SKM-1 treated with dmso at 0.1 percent for 144 hours (cell line): Measurements from ENCODE around the gene GNB2.

ENCODE experiments used
- DNase-seq: peaks from one replicate; lab custom pipeline; 2025; ENCODE audit not compliant: unreplicated experiment; lab: John Stamatoyannopoulos, UW

GNB2 gene

DNA sequence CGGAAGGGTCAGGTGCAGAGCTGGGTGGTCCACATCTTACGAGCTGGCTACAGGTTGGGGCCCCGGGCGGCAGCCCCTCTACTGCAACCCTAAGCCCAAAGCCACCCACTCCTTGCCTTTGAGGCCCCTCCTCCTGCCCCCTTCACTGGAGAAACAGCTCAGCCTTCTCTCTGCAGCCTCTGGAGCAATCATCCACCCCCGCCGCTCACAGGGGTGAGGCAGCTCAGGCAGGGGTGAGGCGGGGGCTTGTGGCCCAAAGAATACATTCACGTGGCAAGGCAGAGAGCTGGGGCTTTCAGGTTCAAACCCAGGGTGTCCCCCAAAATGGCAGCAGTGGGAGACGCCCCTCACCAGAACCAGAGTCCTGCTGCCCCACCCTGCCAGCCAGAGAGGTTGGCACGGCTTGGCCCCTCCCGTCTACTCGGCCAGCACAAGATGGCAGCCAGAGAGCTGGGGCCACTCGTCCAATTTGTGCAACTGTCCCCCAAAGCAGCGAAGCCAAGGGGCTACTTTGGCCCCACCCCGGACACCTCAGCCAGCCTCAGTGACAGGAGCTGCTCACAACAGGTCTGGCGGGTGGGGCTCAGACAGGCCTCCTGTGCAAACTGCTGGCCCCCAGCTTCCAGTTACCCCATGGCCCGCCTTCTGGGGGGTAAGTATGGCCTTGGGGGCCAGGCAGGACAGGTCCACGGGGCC lies 7.2 kb downstream of the GNB2 start:
- DNase-seq: no peak

DNA sequence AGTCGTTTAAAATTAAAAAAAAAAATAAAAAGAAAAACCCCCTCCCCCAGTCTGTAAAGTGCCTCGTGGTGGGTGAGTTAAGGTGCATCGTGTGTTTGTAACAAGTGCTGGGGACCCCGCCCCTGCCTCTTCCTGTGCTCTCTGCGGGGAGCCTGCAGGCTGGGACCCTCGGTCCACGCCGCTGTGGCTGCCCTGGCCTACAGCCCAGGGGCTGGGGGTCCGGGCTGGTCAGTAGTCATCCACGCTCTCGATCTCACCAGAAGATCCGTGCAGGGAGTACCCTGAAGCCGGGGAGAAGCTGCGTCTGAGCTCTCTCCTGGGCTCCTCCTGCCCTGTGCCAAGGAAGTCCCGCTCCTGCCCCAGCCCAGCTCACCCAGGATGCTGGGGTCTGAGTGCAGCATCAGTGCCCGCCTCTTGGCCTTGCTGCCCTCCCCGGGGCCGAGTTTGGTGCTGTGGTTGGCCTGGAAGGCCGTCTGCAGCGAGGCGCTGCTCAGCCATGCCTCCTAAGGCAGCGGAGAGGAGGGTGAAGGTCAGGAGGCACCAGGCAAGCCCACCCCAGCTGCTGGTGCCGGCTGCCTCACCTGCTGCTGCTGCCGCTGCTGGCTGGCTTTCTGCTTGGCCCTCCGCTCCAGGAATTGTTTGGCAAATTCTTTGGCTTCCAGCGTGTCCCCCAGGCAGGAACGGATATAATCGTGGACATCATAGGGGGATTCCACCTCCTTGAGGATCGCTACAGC lies 8.1 kb downstream of the GNB2 start:
- no peak for DNase-seq

DNA sequence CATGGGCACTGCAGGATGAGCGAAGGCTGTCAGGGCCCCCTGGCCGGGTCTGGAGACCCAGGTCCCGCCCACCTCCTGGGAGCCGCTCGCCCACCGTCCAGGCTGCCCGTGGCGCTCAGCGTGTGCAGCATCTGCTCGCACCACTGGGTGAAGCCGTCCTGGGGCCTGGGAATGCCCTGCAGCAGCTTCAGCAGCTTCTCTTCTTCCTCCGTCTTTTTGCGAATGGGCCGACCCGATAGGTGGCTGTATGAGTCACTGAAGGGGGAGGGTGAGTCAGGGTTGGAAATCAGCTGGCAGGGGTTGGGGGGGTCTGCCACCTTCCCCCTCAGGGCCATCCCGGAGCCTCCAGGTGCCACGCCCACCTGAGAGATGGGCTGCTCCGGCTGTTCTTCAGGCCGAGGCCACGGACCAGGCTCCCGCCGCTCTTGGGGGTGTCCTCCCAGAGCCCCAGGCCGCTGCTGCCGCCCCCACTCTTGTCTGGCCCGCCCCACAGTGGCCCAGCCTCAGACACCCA lies 8.7 kb downstream of the GNB2 start:
- no peak for DNase-seq

DNA sequence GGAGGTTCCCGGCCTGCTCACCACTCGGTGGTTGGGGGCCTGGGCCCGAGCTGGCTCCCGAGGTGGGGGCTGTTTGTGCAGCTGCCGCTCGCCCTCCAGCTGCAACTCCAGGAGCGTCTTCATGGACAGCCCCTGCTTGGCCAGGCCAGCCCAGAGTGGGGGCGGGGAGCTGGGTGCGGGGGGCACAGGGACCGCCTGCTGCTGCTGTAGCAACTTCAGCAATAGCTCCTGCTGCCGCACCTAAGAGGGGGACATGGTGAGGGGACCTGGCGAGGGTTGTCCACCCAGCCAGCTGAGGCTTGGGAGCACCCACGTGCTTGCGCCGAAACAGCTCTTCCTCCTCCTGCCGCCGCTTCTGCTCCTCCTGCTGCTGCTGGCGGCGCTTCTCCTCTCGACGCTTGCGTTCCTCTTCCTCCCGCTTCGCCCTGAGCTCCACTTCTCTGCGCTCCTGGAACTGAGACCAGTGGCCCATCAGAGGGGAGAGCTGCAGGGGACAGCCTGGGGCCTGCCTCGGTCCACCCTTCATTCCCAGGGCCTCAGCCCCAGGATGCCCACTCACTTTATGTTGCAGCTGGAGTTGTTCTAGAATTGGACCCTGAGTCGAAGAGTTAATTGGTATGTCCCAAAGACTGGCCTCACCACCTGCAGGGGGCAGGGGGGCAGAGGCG lies 9.6 kb downstream of the GNB2 start:
- no peak for DNase-seq

DNA sequence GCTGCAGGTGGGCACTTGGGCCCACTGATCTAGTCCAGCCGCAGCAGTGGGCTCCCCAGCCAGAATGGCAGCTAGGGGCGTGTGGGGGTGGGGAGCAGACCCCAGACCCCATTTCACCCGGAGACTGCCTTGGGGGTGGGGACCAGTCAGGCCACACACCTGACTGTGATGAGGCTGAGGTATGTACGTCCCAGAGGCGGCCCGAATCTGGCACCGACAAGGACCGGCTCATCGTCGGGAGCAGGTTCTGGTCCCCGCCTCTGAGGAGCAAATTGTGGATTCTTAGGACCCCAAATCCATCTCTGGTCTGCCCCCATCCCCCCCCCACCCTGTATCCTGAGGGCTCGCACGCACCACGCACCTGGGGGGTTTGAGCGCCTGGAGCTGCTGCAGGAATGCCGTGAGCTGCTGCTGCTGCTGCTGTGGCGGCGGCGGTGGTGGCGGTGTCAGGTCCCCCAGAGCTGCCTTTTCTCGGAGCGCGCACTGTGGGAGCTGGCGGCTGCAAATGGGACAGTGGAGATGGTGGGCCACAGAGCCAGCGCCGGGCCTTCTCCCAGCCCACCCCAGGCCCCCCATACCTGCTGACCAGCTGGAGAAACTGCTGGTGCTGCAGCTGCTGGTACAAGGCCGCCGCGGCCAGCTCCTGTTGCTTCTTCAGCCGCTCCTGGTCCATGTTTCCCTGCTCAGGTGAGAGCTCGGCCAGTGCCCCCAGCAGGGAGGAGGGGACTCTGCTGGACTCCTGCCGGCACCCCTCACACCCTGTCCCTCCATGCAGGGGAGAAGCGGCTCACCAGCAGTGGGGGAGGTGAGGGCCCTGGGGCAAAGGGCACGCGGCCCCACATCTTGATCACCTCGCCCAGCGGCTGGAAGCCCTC lies 10.4 kb downstream of the GNB2 start:
- no peak for DNase-seq

DNA sequence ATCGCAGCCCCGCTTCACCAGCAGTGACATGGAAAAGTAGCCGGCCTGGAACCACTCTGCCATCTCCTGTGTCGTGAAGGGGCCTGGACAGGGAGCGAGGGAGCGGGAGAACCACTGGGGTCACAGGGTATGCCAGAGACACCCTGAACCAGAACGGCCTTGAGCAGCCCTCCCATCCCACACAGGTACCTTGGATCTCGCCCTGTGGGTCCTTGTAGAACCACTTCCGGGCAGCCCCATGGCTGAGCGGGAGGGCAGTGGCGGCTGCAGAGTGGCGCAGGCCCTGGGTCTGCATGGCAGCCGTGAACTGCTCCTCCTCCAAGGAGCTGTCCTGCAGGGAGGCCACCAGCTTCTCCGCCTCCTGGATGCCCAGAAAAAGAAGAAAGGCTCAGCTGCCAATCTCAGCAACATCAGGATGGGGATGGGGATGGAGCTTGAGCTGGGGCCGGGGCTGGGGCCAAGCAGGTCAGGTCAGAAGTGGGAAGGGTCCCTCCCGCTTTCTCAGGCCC lies 11.0 kb downstream of the GNB2 start:
- no peak for DNase-seq

DNA sequence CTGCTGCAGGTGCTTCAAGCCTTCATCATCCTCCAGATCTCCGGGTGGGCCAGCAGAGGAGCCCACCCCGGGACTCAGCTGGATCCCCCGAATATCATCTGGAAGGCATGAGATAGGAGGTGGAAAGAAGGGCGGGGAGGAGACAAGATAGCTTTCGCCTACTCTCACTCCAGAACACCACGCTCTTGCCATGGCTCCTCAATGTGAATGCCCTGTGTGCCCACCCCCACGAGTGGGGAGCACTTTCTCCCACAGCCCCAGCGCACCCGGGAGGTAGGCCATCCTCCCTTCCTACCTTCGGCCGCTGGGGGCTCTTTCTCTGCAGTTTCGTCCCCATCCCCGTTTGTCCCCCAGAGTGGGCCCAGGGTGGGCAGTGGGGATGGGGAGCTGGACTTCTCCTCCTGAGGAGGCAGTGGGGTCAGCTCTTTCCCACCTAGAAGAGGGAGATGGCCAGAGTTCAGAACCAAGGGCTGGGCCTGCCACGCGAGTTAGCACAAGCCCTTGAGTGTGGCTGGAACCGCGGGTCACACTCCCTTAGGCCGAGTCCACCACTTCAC lies 11.6 kb downstream of the GNB2 start:
- DNase-seq: no peak

DNA sequence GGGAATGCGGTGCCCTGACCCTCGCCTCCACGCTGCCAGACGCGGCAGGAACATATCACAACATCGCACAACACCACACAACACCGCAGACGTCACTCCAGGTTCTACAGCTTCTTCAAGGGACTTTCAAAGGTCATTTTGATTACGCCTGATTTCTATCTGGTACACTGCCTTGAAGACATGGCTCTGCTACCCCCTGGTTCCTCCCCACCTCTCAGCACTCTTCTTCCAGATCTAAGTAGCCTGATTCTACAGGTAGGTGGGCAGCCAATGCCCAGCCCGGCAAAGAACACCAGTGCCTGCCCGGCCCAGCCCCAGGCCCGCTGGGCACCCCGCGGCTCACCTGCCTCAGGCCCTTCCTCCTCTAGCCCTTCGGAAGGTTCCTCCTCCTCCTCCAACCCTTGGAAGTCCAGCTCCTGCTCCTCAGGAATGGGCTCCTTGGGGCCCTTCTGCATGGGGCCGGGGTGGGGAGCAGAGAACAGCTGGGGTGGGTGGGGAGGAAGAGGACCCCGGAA lies 12.1 kb downstream of the GNB2 start:
- DNase-seq: no peak

DNA sequence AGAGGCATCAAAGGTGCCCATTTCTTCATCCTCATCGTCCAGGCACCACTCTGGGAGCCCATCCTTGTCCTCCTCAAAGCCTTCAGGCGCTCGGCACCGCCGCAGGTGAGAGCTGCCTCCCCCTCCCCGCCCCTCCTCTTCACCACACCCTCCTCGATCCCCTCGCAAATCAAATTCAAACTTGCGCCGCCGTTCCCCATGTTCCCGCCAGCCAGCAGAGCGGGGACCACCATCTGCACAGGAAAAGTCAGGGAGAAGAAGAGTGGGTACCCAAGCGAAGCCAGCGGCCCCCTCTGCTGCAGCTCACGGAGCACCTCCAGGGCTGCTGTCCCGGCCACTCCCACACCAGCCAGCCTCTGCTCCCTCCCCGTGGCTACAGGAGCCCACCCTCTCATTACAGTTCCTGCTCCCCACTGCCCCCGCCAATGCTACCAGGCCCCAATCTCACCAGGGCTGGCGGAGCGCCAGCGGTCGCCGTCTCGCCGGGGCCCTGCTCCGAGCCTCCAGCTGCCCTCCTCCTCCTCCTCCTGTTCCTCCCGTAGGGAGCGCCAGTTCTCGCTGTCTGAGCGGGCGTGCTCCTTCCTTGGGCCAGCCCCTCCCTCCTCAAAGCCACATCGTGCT lies 12.8 kb downstream of the GNB2 start:
- no peak for DNase-seq

DNA sequence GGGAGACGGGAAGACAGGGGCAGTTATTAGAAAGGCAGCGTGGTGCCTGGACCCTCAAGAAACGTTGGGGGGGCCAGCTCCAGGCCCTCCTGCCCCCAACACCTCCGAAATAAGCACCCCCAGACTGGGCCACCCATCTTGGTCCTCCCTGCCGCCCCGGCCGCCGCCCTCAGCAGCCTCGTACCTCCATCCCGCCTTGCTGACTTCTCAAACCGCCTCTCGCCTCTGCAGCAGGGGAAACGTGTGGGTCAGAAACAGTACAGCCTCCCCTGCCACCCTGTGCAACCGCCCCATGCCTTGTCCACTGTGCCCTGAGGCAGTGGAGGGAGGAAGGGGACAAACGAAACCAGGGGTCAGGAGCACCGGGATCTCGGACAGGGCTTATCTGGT lies 13.3 kb downstream of the GNB2 start:
- DNase-seq: no peak

DNA sequence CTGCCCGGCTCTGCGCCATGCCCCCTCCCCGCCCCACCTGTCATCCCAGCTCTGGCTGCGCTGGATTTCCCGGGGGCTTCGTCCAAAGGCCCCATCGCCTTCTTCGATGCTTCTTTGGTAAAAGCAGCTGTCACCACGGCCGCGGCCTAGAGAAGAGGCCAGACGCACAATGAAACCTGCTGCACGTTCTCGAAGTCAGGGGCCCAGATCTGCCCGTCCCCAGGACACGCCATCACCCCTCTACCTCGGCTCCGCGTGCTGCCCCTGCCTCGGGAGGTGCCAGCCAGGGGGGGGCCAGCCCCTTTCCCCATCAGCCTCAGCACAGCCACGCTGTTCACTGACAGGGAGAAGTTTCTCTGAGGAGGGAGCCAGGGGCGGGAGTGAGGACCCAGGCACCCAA lies 13.7 kb downstream of the GNB2 start:
- no peak for DNase-seq

DNA sequence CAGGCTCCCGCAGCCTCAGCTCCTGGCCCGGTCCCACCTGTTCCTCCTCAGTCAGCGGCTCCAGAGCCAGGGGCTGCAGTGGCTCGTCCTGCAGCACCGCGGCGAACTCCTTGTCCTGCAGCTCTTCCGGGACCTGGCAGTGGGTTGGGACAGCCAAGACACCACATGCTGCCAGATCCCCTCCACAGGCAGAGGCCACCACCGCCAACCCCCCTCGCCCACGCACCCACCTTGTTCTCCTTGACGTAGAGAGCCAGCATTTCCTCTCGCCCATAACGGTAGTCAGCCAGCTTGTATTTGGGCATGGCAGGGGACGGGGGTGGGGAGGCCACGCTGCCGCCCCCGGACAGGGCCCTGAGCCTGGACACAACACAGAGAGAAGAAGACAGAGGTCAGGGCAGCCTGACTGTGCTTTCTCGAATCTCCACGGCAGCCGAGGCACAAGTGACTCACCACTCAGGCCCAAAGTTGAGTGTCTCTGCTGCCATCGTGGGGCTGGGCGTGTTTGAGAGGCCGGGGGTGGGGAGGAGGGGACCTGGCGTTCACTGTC lies 14.3 kb downstream of the GNB2 start:
- no peak for DNase-seq

DNA sequence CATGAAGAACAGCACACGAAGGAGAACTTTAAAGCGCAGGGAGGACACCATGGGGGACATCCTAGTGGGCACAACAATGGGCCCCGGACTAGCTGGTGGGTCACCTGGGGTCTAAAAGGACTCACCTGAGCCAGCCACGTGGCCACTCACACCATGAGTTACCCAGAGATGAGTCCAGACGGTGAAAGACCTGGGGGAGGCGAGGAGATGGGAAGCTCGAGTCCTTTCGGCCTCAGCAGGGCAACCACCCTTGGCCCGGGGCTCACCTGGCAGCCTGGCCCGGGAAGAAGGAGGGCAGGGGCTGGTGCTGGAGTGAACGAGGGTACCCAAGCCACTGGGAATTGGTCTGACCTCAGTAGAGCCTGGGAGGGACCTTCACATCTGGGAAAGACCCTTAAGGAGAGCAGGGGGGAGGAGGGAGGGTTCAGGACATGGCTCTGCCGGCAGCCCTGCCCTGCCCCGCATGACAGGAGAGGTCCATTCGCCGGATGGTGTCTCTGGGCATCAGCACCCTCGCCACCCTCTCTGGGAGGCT lies 14.9 kb downstream of the GNB2 start:
- no peak for DNase-seq

DNA sequence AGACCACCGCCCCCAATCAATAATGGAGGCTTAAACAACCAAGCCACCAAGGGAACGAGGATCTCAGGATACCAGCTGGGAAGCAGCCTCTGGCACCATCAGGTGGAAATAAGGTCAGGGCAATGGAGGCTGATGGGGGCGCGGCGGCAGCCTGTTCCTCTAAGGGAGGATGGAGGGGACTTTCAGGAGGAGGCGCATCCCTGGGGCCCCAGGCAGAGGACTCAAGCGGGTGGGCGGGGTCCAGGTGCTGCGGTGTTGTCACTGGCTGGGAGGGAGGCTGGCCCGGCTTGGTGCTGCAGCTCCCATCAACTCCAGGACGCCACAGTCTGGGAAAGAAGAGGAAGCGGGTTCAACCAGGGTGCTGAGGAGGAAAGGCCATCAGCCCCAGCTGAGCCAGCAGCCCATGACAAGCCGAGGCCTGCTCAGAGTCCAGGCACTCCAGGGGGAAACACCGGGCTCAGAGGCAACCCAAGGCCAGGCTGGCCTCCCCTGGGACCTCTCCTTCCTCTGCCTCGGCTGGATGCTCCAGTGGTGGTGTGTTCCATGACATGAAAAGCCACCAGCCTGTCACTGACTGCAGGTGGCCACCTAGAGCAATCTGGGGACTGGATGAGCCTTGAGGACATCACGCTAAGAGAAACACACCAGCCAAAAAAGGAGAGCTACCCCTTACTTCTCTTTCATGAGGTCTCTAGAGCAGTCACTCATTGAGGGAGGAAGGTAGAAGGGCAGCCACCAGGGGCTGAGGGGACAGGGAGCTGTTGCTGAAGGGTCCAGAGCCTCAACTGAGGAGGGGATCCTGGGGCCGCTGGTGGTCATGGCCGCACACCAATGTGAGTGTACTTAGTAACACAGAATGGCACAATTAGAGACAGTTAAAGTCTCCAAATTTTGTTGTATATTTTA lies 15.9 kb downstream of the GNB2 start:
- no peak for DNase-seq

DNA sequence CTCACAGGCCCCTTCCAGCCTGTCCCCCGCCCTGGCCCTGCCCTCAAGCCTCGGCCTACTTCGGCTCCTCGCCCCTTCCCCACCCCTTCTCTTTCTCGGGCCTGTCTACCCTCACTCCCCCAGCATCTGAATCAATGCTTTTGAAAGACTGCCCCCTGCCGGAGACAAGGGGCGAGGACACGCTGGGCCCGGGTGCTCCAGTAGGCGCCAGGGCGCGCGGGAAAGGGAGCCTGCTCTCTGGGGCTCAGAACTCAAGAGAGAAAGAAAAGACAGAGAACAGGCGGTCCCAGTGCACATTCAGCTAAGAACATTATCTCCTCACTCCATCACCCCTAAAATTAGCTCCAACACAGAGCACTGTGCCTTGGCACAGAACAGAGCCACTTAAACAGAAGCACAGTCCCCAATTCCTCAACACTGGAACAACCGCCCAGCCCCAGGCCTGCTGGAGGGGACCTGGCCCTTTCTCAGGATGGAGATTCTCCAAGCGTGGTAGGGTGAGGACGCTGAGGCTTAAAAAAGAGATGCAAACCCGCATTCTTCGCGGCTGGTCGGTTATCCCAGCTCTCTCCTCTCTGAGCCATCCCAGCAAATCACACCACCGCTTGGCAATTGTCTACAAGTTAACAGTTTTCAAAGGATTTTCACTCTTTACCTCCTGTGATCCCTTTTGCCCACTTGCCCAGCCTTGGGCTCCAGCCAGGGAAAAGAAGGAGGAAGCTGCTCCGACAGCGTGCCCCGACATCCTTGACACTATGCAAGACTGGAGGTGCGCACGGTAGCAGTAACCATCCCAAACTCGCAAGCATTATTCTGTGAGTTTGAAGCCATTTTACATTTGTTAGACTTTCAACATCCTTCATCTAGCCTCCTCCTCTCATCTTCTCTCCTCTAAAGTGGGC lies 18.4 kb downstream of the GNB2 start:
- peak; percentile 48 for DNase-seq

DNA sequence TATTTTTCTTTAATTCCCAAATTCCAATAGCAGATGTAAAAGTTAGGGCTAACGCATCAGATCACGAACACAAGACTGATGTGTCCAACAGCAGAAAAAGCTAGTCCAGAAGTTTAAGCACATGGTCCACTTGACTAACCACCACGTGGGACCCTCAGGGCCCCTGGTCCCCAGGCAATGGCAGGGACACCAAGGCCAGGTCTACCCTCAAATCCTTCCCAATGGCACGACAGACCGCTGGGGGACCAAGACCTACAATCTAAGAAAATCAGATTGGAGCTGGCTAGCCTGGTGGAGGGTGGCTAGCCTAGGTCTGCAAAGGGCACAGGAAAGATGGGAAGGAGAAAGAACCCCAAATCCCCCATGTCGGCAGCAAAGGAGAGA lies 19.0 kb downstream of the GNB2 start:
- no peak for DNase-seq

DNA sequence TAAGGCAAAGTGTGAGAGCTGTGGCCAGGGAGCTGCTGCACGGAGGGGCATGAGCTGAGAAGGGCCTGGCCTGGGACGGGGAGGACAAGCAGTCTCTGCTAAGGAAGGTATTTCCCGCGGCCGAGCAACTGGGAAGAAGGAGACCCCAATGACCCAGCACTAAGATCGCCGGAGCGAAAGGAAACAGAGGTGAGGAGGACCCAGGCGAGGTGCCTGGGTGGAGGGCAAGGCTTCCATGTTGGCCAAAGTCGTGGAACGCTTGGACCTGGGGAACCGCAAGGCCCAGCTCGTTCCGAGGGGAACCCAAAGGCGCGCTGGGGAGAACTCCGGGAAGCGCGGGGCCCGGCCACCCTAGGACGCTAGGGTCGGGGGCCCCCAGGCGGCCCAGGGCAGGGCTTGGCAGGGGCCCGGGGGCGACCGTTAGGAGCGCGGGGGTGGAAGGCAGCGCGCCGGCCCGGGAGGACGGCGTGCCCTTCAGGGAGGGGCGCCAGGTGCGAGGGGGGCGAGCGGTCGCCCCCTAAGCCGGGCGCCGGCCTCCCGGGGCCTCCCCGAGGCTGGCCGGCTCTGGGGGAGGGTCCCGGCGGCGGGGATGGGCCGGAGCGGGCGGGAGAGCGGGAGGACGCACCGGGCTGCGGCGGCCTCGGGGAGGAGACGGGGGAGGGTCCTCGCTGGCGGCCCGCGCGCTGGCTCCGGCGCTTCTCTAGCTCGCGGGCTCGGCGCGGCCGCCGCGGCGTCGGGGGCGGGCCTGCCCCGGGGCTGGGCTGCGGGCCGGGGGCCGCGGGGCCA lies 20.0 kb downstream of the GNB2 start:
- no peak for DNase-seq
